Stimulated activated CD4-positive, alpha-beta T cell treated with anti-CD3 and anti-CD28 coated beads, Interleukin-1b, Interleukin-23, amount 100 ng/mL, for 4 hours (primary cell): ENCODE results near the gene MYADML2.
"Not testable (repeated sequence)": the region's sequence is repeated elsewhere in the genome, so short reads cannot be mapped to it uniquely, and the experiment has no call there.

Experiments
- DNase-seq, 2 donors: peaks; one replicate each; pipeline ENCODE4 v3.0.0-alpha.2; 2020; ENCODE audit warnings: low read depth in 2 of 2

MYADML2 gene, protein sequence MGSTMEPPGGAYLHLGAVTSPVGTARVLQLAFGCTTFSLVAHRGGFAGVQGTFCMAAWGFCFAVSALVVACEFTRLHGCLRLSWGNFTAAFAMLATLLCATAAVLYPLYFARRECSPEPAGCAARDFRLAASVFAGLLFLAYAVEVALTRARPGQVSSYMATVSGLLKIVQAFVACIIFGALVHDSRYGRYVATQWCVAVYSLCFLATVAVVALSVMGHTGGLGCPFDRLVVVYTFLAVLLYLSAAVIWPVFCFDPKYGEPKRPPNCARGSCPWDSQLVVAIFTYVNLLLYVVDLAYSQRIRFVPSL

DNA sequence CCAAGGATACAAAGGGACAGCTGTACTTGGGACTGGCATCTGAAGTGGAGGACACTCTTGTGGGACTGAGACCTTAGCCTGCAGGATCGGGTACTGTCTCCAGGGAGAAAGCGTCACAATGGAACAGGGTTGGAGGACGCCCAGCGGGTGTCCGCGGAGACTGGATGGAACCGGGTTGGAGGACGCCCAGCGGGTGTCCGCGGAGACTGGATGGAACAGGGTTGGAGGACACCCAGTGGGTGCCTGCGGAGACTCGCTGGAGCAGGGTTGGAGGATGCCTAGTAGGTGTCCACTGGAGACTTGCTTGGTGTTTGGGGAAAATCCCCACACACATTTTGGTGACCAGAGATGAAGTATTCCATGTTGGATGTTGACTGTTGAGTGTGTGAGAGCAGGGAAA is at the start of gene MYADML2:
Gene MYADML2 (minus strand): TSS at position 45 of the 400 bp plus-strand sequence. CDS start 5,492 bp downstream, outside the sequence.
- no peak for DNase-seq

DNA sequence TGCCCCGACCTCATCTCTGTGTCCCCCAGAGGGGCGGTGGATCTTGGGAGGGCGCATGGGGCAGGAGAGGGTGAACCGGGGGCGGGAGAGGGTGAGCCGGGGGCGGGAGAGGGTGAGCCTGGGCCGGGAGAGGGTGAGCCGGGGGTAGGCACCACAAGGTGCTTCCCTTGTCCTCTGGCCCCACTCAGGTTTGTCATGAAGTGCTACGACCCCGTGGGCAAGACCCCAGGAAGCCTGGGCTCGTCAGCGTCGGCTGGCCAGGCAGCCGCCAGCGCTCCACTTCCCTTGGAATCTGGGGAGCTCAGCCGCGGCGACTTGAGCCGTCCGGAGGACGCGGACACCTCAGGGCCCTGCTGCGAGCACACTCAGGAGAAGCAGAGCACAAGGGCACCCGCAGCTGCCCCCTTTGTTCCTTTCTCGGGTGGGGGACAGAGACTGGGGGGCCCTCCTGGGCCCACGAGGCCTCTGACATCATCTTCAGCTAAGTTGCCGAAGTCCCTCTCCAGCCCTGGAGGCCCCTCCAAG is 49.3 kb upstream of the MYADML2 start:
- no peak for DNase-seq

DNA sequence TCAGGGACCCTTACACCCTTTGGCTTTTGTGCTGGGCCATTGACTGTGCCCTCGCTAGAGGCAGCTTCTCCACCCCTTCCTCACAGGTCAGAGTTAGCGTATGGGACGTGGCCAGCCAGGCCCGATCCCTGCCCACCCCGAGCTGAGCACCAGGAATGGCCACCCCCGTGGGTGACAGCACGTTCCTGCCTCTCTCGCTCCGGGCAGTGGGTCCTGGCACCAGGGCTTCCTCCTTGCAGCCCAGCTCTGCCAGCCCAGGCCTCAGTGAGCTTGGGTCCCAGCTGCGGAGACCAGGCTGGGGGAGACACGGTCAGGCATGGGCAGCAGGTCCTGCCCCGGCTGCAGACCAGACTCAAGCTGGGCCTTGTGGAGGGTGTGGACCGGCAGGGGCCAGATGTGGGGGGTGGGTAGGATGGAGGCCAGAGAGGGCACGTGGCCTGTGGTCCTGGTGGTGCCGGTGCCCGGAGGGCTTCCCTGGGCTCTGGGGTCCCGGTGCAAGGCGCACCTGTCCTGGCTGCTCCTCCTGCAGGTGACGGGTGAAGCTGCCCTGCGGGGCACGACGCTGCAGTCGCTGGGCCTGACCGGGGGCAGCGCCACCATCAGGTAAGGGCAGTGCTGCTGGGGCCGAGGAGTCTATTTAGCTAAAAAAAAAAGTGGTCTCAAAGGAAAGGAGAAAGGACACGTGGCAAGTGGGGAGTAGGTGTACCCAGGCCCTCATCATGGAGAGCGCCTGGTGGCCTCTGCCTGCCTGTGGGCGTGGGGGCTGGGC is 48.6 kb upstream of the MYADML2 start:
- DNase-seq, result no peak

DNA sequence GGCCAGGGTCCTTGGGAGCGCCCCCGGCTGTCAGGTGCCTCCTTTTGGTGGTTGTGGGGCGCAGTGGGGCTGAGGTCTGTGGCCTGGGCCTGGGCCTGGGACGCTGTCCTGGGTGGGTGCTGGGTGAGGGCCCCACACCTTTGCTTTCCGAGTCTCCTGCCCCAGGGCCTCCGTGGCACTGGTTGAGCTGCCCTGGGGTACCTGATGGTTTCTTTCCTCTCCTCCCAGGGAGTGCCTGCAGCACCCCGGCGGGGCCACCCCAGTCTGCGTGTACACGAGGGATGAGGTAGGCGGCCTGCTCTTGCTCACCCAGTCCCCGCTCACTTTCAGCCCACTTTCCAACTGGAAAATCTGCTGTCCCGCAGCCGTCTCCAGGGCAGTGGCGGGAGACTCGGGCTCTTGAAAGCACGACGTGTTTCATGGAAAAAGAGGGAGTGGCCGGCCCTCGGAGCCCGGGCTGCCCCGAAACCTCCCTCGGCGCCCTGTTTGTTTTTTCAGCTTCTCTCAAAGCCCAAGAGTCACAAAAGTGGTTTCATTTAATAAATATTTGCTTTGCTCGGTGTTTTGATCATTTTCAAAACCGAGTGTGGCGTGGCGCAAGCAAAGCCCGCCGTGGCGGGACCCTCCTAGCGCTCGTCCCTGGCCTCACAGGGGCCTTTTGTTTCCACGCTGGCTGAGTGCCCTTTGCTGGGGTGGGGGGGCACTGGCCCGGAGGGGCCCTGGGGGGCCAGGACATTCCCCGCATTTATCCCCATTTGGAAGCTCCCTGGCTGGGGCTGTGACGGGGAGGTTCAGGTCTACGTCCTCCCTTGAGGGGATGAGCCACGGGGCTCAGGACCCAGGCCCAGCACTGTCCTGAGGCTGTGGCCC is 47.8 kb upstream of the MYADML2 start:
- no peak for DNase-seq

DNA sequence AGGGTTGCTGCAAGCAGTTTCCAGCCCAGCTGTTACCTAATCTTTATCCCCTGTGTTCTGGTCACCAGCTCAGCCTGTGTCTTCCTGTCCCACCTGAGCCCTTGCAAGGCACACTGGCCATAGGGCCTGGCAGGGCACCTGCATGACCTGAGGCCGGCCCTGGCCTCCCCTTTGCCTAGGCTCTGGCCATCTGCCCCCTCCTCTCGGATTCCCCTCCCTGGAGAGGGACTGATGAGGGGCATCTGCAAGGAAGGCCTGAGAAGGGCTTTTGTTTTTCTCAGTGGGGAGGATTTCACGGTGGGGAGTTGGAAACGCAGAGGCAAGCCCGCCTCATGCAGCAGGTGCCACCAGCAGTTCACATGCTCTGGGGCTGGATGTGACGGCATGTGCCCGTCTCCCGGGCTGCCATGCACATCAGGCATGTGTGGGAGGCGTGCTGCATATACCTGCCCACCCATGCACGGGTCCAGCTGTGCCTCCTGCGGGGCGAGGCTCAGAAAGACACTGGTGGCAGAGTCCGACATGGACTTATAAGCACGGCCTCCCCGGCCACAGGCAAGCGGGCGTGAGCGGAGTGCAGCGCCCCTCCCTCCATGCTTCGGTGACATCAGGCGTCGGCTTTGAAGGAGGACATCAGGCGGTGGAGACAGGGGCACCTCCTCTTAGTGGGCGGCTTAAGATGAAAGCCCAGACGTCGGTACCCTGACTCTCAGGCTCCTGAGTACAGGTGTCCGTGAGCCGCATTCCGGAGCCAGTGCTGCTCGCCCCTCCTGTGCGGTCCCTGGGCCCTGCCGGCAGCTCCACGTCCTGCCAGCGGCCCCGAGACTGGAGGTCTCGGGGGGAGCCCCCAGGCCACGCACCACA is 46.9 kb upstream of the MYADML2 start:
- no peak for DNase-seq

DNA sequence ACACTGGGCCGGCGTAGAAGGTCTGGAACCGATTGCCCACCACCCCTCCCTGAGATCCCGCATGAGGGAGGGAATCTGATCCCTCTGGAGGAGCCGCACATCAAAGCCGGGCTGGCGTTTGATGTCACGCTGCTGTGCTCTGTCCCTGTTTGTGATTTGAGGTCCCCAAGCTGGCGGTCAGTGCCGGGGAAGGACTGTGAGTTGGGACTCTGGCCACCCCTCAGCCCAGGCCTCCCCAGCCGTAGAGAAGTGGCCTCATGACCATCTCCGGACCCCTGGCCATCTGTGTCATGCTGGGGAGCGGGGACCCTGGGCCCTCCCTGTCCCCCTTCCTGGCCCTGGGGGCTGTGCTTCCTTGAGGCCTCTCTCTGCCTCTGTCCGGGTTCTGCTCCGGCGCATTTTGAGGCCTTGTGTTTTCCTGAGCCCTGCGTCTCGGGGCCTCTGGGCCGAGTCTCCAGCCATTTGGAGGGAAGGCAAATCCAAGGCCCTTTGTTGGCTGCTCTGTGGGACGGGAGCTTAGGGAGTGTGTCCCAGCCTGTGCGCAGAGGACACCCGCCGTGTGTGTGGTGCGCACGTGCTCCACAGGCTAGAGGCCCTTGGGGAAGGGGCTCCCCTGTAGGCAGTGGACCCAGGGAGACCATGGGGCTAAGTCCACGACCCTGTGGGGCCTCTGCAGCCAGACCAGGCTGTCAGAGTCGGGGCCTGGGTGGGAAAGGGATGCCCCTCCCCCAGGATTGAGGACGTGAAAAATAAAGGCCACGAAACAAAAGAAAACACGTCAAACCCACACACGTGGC is 45.5 kb upstream of the MYADML2 start:
- DNase-seq, result no peak

DNA sequence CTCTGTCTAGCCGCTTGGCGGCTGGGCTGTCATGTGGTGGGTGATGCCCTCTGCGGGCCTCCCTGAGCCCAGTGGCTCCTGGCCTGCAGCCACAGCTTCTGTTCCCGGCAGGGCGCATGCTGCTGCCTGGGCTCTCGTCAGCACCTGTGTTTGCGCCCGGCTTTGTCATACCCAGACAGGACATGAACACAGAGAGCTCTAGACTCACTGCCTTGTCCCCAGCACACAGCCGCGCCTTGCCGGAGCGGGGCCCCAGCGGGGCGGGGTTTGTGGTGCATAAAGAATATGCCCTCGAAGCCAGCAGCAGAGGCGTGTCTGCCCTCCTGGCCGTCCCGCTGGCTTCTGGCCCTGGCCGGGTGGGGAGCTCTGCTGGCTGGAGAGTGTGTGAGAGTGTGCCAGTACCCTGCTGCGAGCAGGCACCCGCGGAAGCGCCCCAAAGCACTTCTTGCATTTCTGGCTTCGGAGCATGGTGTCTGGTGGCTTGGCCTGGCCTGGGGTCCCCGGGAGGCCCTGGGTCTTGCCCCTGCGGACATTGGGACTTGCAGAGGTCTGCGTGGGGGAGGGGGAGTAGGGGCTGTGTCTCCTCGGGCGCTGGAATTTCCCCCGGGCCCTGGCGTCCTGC is 44.8 kb upstream of the MYADML2 start:
- DNase-seq, result no peak

DNA sequence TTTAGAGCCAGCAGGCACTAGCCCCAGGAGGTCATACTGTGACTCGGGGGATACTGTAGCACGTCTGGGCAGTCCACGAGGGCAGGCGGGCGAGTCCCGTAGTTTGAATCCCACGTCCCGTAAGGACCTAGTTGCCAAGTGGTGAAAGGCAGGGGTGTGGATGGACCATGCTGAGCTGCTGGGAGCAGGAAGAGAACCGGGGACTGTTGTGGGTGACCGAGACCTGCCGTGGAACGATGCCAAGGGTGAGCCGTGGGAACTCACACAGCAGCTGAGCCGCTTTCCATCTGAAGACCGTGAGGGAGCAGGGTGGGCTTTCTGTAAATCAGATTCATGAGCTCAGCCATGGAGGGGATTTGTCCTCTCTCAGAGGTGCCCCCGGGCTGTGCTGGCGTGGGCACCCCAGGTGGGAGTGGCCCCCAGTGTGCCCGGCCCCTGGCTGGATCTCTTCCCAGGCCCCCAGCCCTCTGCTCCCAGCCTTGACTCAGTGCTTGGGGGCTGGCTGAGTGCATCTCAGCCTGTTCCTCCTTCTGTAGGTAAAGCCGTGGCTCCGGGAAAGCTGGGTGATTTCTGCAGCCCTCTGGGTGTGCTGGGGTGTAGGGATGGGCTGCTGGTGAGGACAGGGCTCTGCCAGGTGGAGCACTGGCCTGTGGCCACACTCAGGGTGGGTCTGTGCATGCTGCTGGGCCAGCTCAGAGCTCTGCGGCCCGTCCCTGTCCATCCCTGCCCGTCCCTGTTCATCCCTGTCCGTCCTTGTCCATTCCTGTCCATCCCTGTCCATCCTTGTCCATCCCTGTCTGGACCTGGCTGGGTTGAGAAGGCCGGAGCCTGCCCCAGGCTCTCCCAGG is 44.0 kb upstream of the MYADML2 start:
- DNase-seq, result no peak

DNA sequence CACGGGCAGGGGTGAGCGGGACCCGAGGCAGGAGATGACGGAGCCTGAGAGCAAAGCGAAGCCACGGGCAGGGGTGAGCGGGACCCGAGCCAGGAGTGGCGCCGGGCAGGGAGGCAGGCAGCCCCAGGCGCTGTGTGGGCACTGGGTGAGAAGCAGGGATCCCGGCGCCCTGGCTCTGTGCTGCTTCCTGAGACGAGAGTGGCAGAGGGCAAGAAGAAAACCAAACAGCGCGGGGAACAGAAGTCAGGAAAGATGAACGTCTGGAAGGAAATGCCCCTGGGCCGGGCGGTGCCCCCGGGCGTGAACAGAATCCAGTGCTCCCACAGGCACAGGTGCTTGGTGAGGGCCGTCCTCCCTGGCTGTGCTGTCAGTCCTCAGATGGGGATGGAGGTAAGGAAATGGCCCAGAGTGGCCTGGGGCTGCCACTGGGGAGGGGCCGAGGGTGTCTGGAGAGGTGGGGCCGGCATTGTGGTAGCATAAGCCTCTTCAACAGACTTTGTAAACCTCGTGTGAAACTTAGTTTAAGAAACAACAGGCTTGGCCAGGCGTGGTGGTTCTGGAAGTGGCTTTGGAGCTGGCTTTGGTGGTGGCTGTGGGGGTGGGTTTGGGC is 40.2 kb upstream of the MYADML2 start:
- no peak for DNase-seq

DNA sequence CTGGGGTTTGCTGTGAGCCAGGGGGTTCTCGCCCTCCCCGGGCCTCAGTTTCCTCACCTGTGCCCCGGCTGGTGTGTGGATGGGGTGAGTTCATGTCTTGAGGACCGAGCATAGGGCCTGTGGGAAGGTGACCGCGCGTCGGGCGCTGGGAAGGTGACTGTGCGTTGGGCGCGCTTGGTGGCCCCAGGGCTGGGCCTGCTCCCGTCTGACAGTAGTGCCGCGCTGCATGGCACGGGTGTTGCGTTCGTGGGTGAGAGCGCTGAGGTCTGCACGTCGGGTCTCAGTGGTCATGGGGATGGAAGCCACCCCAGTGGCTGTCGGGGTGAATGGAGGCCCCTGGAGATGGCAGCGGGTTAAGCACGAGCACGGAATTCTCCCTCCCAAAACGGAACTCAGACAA is 39.6 kb upstream of the MYADML2 start:
- no peak for DNase-seq

DNA sequence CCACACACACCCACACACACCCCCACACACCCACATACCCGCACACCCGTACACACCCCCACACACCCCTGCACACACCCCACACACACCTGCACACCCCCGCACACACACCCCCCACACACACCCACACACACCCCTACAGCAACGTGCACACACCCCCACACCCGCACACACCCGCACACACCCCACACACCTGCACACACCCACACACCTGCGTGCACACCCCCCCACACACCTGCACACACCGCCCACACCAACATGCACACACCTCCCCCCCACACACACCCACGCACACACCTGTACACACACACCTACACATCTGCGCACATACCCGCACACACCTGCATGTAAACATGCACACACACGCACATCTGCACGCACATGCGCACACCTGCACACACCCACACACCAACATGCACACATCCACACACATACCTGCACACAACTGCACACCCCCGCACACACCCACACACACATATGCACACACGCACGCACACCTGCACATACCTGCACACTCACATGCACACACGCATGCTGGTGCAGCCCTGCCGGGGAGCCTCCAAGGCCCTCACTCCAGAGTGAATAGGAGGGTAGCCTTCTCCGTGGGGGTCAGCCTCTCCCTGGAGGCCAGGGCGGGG is 37.9 kb upstream of the MYADML2 start:
- no peak for DNase-seq

DNA sequence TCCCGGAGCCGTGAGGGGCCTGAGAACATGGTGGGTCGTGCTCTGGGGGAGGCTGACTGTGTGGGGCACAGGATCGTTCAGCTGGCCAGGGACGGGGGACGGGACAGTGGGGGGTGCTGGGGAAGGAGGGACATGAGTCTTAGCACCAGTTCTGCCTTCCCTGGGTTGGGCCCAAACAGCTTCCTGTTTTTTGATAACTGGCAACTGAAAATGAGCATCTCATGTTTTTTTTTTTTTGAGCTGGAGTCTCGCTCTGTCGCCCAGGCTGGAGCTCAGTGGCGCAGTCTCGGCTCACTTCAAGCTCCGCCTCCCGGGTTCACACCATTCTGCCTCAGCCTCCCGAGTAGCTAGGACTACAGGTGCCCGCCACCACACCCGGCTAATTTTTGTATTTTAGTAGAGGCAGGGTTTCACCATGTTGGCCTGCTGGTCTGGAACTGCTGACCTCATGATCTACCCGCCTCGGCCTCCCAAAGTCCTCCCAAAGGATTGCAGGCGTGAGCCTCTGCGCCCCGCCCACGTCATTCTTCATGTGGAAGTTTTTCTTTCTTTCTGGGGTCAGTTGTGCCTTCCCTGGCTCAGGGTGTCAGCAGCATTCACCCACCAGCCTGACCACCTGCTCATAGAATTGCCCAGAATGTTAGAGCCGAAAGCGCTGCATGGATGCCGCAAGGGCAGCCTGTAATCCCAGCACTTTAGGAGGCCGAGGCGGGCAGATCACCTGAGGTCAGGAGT is 36.8 kb upstream of the MYADML2 start:
- no peak for DNase-seq

DNA sequence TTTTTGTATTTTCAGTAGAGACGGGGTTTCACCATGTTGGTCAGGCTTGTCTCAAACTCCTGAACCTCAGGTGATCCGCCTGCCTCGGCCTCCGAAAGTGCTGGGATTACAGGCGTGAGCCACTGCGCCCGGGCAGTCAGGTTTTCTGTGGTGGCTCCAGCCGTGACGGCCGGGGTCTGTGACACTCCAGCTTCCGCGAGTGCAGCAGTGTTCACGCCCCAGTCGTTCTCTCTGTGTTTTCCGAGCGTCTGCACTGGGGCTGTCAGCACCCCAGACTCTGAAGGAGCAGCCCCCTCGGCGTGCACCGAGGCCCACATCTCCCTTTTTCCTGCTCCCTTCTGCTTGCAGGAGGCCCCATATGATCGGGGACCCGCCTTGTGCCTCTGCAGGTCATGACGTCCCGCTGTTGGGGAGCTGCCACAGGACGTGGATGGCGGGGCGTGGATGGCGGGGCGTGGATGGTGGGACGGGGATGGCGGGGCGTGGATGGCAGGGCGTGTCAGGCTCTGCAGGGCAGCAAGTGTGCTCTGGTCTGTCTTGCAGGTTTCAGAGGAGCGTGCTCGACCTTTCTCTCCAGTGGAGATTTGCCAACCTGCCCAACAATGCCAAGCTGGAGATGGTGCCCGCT is 36.1 kb upstream of the MYADML2 start:
- no peak for DNase-seq

DNA sequence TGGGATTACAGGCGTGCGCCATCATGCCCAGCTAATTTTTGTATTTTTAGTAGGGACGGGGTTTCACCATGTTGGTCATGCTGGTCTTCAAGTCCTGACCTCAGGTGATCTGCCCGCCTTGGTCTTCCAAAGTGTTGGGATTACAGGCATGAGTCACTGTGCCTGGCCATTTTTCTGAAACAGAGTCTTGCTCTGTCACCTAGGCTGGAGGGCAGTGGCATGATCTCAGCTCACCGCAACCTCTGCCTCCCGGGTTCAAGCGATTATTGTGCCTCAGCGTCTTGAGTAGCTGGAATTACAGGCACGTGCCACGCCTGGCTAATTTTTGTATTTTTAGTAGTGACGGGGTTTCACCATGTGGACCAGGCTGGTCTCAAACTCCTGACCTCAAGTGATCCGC is 34.5 kb upstream of the MYADML2 start:
- not testable (repeated sequence) for DNase-seq

DNA sequence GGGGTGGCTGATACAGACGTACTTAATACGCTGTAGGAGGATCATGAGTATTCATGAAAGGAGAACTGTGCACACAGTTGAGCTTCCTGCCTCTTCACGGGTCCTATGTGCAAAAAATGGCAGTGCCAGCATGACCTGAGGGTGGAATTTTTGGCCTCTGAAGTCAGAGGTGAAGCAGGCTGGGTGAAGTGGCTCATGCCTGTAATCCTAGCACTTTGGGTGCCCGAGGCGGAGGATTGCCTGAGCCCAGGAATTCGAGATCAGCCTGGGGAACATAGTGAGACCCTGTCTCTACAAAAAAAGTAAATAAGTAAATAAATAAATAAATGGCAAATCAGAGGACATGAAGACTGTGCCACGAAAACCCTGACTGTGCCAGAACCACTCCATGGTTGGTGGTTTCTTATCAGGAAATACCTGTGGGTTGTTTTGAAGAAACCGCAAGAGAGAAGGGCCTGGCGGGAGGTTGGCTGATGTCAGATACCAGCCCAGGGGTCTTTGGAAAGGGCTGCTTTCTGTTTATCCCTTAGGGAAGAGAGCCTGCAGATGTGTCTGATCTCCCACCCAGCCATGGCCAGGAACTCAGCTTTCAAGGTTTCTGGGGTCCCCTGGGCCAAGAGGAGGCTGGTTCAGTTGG is 33.8 kb upstream of the MYADML2 start:
- DNase-seq, result no peak

DNA sequence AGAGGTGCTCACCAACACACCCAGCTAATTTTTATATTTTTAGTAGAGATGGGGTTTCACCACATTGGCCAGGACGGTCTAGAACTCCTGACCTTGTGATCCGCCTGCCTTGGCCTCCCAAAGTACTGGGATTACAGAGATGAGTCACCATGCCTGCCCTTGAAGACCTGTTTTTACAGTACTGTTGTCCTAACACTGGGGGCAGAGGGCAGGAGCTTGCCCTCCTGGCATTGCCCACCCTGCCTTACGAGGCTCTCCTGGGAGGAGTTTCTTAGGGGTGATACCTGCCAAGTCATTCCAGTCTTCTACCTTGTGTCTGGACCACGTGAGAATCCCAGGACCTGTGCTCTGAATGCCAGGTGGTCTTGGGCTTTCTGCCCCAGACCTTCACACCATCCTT is 33.1 kb upstream of the MYADML2 start:
- DNase-seq, result no peak
